IPS DF 6.9 (cell line): Measurements from ENCODE around the gene UQCRHL.
"Not testable (repeated sequence)": the region's sequence is repeated elsewhere in the genome, so short reads cannot be mapped to it uniquely, and the experiment has no call there.

Source experiments
- DNase-seq: peaks from one replicate; pipeline ENCODE4 v3.0.0-alpha.2; 2013; ENCODE audit warnings: low read depth, low spot score
- H3K27ac ChIP-seq: one replicate; pipeline ENCODE4 v1.5.1; 2013; ENCODE audit warnings: low read length, control low read depth
- H3K27me3 ChIP-seq: 2 replicates; pipeline ENCODE4 v1.6.1; 2013; ENCODE audit warnings: mild to moderate bottlenecking, low read length; ENCODE audit not compliant: control insufficient read depth, insufficient read depth
- H3K36me3 ChIP-seq: 2 replicates; pipeline ENCODE4 v1.6.1; 2013; ENCODE audit warnings: low read length; ENCODE audit not compliant: control insufficient read depth, insufficient read depth
- H3K4me1 ChIP-seq: 2 replicates; pipeline ENCODE4 v1.6.1; 2013; ENCODE audit warnings: low read length; ENCODE audit not compliant: control insufficient read depth, insufficient read depth
- H3K4me3 ChIP-seq: 2 replicates; pipeline ENCODE4 v1.5.1; 2013; ENCODE audit warnings: mild to moderate bottlenecking, low read length
- H3K9me3 ChIP-seq: 2 replicates; pipeline ENCODE4 v1.6.1; 2013; ENCODE audit warnings: low read length, inconsistent platforms; ENCODE audit not compliant: control insufficient read depth, insufficient read depth
- WGBS: extraction: QIAGEN DNeasy Blood & Tissue Kit; methylation state at CpG from one replicate; pipeline ENCODE4 v1.1.7; 2013; ENCODE audit warnings: mixed read lengths, missing lambda C conversion rate; ENCODE audit not compliant: insufficient read length, insufficient coverage; 5-methylcytosine and 5-hydroxymethylcytosine counted together

UQCRHL gene

GRCh38 chr1:15835205-15835740 lies 27.8 kb upstream of the UQCRHL start:
- no peaks in the 10 kb centered on the region for H3K9me3 ChIP-seq
- WGBS = no CpG with 5 or more reads among the region's 37 CpGs
- no peaks in the 10 kb centered on the region; the same call in 1 of the 2 replicates for H3K36me3 ChIP-seq
- peak overlapping the region; percentile 70 for H3K27ac ChIP-seq
- peaks cover 5% of the 10 kb centered on the region; the same call in 1 of the 2 replicates for H3K4me1 ChIP-seq
- H3K27me3 ChIP-seq = no peaks in the 10 kb centered on the region
- DNase-seq = no peak
- peak overlapping the region; percentile 64; the same call in 1 of the 2 replicates for H3K4me3 ChIP-seq

GRCh38 chr1:15834406-15835204 lies 27.2 kb upstream of the UQCRHL start:
- DNase-seq = no peak
- no CpG with 5 or more reads among the region's 77 CpGs for WGBS
- no peaks in the 10 kb centered on the region for H3K9me3 ChIP-seq
- no peak overlapping the region for H3K27ac ChIP-seq
- H3K4me1 ChIP-seq = peaks cover 5% of the 10 kb centered on the region; the same call in 1 of the 2 replicates
- H3K27me3 ChIP-seq = no peaks in the 10 kb centered on the region
- H3K36me3 ChIP-seq = no peaks in the 10 kb centered on the region; the same call in 1 of the 2 replicates
- peak overlapping the region; percentile 64; the same call in 1 of the 2 replicates for H3K4me3 ChIP-seq

DNA sequence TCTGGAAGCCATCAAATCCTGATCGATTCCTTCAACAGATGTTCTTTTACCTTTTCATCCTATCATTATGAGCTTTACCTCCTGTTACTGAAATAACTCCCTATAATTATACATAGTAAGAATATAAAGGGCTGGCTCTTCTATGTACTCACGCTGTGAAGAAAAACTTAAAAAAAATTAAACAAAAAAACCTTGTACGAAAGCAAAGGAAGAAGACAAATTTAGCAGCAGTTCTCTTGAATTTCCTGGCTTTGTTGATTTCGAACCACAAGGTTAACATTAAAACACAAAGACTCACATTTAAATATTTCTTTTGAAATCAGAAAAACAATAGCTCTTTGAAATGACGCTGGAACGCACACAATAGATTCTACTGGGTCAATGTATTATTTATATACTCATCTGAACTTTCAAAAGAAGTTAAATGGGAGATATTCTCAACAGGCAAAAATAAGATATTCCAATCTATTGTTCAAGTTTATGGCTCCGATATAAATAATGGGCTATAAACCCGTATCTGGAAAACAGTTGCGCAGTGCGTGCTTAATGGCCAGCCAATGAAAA lies 26.5 kb upstream of the UQCRHL start:
- Histone ChIP-seq H3K27me3 (no peaks in the 10 kb centered on the region), H3K36me3 (no peaks in the 10 kb centered on the region; the same call in 1 of the 2 replicates), H3K4me3 (peak overlapping the region; percentile 64; the same call in 1 of the 2 replicates), H3K4me1 (peaks cover 5% of the 10 kb centered on the region; the same call in 1 of the 2 replicates), H3K9me3 (no peaks in the 10 kb centered on the region), H3K27ac (no peak overlapping the region)
- no peak for DNase-seq
- WGBS = no CpG with 5 or more reads among the region's 10 CpGs

DNA sequence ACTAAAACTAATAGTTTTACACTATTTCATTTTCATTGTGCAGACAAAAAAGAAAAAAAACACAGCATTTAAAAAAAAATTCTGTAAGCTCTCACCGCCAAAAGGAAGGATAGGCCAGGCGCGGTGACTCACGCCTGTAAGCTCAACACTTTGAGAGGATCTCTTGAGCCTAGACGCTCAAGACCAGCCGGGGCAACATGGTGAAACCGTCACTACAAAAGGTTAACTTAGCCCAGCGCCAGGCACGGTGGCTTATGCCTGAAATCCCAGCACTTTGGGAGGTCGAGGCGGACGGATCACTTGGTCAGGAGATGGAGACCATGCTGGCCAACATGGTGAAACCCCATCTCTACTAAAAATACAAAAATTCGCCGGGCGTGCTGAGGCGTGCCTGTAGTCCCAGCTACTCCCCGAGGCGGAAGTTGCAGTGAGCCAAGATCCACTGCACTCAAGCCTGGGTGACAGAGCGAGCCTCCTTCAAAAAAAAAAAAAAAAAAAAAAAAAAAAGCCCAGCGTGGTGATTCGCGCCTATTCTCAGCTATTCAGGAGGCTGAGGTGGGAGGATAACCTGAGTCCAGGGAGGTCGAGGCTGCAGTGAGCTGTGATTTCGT lies 25.7 kb upstream of the UQCRHL start:
- no peak overlapping the region for H3K4me3 ChIP-seq
- H3K4me1 ChIP-seq = peaks cover 5% of the 10 kb centered on the region; the same call in 1 of the 2 replicates
- DNase-seq = no peak
- no peaks in the 10 kb centered on the region; the same call in 1 of the 2 replicates for H3K36me3 ChIP-seq
- H3K27ac ChIP-seq = no peak overlapping the region
- no peaks in the 10 kb centered on the region for H3K27me3 ChIP-seq
- no CpG with 5 or more reads among the region's 24 CpGs for WGBS
- no peaks in the 10 kb centered on the region for H3K9me3 ChIP-seq

DNA sequence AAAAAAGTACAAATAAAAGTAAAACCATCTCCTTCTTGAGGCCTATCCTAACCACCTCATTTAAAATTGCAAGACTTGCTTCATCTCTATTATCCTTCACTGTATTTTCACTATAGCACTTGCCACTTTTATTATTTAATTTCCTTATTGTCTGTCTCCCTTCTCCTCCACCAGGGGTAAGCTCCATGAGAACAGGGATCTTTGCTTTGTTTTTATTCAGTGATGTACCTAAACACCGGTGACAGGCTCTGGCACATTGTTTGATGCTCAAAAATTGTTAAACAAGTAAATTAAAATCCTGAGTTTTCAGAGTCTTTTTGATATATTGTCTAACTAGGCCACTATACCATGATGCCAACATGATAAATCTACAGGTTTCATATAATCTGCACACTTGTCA lies 22.8 kb upstream of the UQCRHL start:
- DNase-seq = no peak
- no peaks in the 10 kb centered on the region for H3K27me3 ChIP-seq
- H3K4me3 ChIP-seq = no peak overlapping the region
- H3K9me3 ChIP-seq = no peaks in the 10 kb centered on the region
- H3K4me1 ChIP-seq = 0 out of 2 replicates have a peak, but pooled peaks cover 2% of the 10 kb centered on the region
- no peaks in the 10 kb centered on the region for H3K36me3 ChIP-seq
- WGBS = no CpG with 5 or more reads among the region's 1 CpG
- no peak overlapping the region for H3K27ac ChIP-seq

- H3K4me3 ChIP-seq, H3K9me3 ChIP-seq, H3K4me1 ChIP-seq, DNase-seq, H3K36me3 ChIP-seq, H3K27ac ChIP-seq, H3K27me3 ChIP-seq: not testable (repeated sequence)
- no CpG with 5 or more reads among the region's 14 CpGs for WGBS
These were observed 21.5 kb upstream of the UQCRHL start for GRCh38 chr1:15828931-15829330.

DNA sequence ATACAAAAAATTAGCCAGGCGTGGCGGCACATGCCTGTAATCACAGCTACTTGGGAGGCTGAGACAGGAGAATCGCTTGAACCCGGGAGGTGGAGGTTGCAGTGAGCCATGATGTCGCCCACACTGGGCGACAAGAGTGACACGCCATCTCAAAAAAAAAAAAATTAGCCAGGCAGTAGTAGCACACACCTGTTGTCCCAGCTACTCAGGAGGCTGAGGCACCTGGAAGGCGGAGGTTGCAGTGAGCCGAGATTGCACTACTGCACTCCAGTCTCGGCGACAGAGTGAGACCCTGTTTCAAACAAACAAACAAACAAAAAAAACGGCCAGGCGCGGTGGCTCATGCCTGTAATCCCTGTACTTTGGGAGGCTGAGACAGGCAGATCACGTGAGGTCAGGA lies 20.1 kb upstream of the UQCRHL start:
- not testable (repeated sequence) for H3K4me3 ChIP-seq, H3K9me3 ChIP-seq, DNase-seq, H3K36me3 ChIP-seq, H3K4me1 ChIP-seq, H3K27ac ChIP-seq, H3K27me3 ChIP-seq
- WGBS = no CpG with 5 or more reads among the region's 15 CpGs

GRCh38 chr1:15826810-15827507 lies 19.5 kb upstream of the UQCRHL start:
- WGBS = no CpG with 5 or more reads among the region's 6 CpGs
- Histone ChIP-seq H3K36me3 (no peaks in the 10 kb centered on the region), H3K4me1 (no peaks in the 10 kb centered on the region), H3K4me3 (no peak overlapping the region), H3K27ac (no peak overlapping the region), H3K9me3 (no peaks in the 10 kb centered on the region), H3K27me3 (no peaks in the 10 kb centered on the region)
- DNase-seq = no peak

- Histone ChIP-seq H3K36me3 (no peaks in the 10 kb centered on the region), H3K27ac (no peak overlapping the region), H3K27me3 (no peaks in the 10 kb centered on the region), H3K4me1 (no peaks in the 10 kb centered on the region), H3K4me3 (no peak overlapping the region), H3K9me3 (no peaks in the 10 kb centered on the region)
- DNase-seq = no peak
These were observed 18.4 kb upstream of the UQCRHL start for GRCh38 chr1:15825800-15826199.

GRCh38 chr1:15820478-15820877 lies 13.0 kb upstream of the UQCRHL start:
- WGBS = no CpG with 5 or more reads among the region's 3 CpGs
- no peaks in the 10 kb centered on the region for H3K9me3 ChIP-seq
- no peaks in the 10 kb centered on the region for H3K27me3 ChIP-seq
- H3K4me3 ChIP-seq = no peak overlapping the region
- H3K36me3 ChIP-seq = no peaks in the 10 kb centered on the region
- H3K4me1 ChIP-seq = no peaks in the 10 kb centered on the region
- no peak overlapping the region for H3K27ac ChIP-seq
- DNase-seq = no peak
